Skeletal muscle tissue (tissue), 4 donors: ENCODE results near the gene C5orf58. TPM values are rescaled to one million over a fixed set of nuclear protein-coding genes. Genes with fewer than 3 reads are reported as not detected.

Source experiments
- H3K27ac ChIP-seq: one replicate; pipeline ENCODE4 v1.7.0; 2013; ENCODE audit warnings: mild to moderate bottlenecking, low read depth, low read length, inconsistent platforms
- H3K27me3 ChIP-seq, 3 donors: one replicate each; pipeline ENCODE4 v1.7.0; 2013; ENCODE audit warnings: low read length in 3 of 3; ENCODE audit not compliant: control insufficient read depth in 3 of 3, insufficient read depth in 3 of 3
- H3K36me3 ChIP-seq, 3 donors: one replicate each; pipeline ENCODE4 v1.7.0; 2013; ENCODE audit warnings: low read length in 3 of 3; ENCODE audit not compliant: control insufficient read depth in 3 of 3, insufficient read depth in 3 of 3
- H3K4me1 ChIP-seq, 3 donors: one replicate each; pipeline ENCODE4 v1.7.0; 2013; ENCODE audit warnings: low read length in 3 of 3, mild to moderate bottlenecking in 3 of 3; ENCODE audit not compliant: control insufficient read depth in 3 of 3, insufficient read depth in 3 of 3
- H3K4me3 ChIP-seq, 3 donors: one replicate each; pipeline ENCODE4 v1.7.0; 2013; ENCODE audit warnings: low read length in 3 of 3
- H3K9ac ChIP-seq, 3 donors: one replicate each; pipeline ENCODE4 v1.7.0; 2013; ENCODE audit warnings: low read length in 3 of 3, mild to moderate bottlenecking in 3 of 3, moderate library complexity in 2 of 3, low read depth in 1 of 3
- H3K9me3 ChIP-seq, 3 donors: one replicate each; pipeline ENCODE4 v1.7.0; 2013; ENCODE audit warnings: low read length in 3 of 3; ENCODE audit not compliant: control insufficient read depth in 3 of 3
- total RNA-seq: library from RNA; depleted of rRNA; stranded (reverse); fragments of >200 nt; gene quantifications from one replicate; pipeline ENCODE4 v1.2.3, GENCODE V29; 2014
- donor health status: Osteomylitis.

C5orf58 gene
- total RNA-seq: not detected

- Histone ChIP-seq H3K4me3 (no peak within 1 kb of the TSS), H3K27me3 (no peaks in the 10 kb centered on the region), H3K36me3 (no peaks in the 10 kb centered on the region), H3K4me1 (no peaks in the 10 kb centered on the region), H3K27ac (no peak within 1 kb of the TSS), H3K9ac (no peak within 1 kb of the TSS), H3K9me3 (no peaks in the 10 kb centered on the region)
Observed at GRCh38 chr5:170232786-170233185, at the start of gene C5orf58. Gene C5orf58 (plus strand): TSS chr5:170232985. CDS start chr5:170234977, 1,992 bp downstream.

- H3K27me3 ChIP-seq: peaks cover 0 to 4% (median 0%) of the 10 kb centered on the region in 3 donors
- H3K36me3 ChIP-seq: no peaks in the 10 kb centered on the region
- no peaks in the 10 kb centered on the region for H3K4me1 ChIP-seq
- no peaks in the 10 kb centered on the region for H3K9me3 ChIP-seq
- H3K27ac ChIP-seq: no peak overlapping the region
- no peak overlapping the region for H3K4me3 ChIP-seq
- H3K9ac ChIP-seq: no peak overlapping the region
Observed at GRCh38 chr5:170183816-170184687, 48.7 kb upstream of the C5orf58 start.

- Histone ChIP-seq H3K4me1 (no peaks in the 10 kb centered on the region), H3K27me3 (peaks cover 0 to 4% (median 0%) of the 10 kb centered on the region in 3 donors), H3K9me3 (no peaks in the 10 kb centered on the region), H3K4me3 (no peak overlapping the region), H3K36me3 (no peaks in the 10 kb centered on the region), H3K9ac (no peak overlapping the region), H3K27ac (no peak overlapping the region)
Observed at GRCh38 chr5:170184737-170185136, 48.0 kb upstream of the C5orf58 start.

GRCh38 chr5:170186156-170186555 lies 46.6 kb upstream of the C5orf58 start:
- Histone ChIP-seq H3K27me3 (peaks cover 0 to 4% (median 0%) of the 10 kb centered on the region in 3 donors), H3K27ac (no peak overlapping the region), H3K9ac (no peak overlapping the region), H3K36me3 (no peaks in the 10 kb centered on the region), H3K9me3 (no peaks in the 10 kb centered on the region), H3K4me1 (no peaks in the 10 kb centered on the region), H3K4me3 (no peak overlapping the region)

GRCh38 chr5:170186856-170187255 lies 45.9 kb upstream of the C5orf58 start:
- H3K27ac ChIP-seq: no peak overlapping the region
- peaks cover 0 to under 1% (median 0%) of the 10 kb centered on the region in 3 donors for H3K27me3 ChIP-seq
- no peaks in the 10 kb centered on the region for H3K4me1 ChIP-seq
- H3K9ac ChIP-seq: no peak overlapping the region
- no peak overlapping the region for H3K4me3 ChIP-seq
- H3K36me3 ChIP-seq: no peaks in the 10 kb centered on the region
- no peaks in the 10 kb centered on the region for H3K9me3 ChIP-seq

GRCh38 chr5:170190436-170191134 lies 42.2 kb upstream of the C5orf58 start:
- Histone ChIP-seq H3K27me3 (no peaks in the 10 kb centered on the region), H3K9me3 (no peaks in the 10 kb centered on the region), H3K27ac (no peak overlapping the region)

GRCh38 chr5:170192829-170193228 lies 40.0 kb upstream of the C5orf58 start:
- no peak overlapping the region for H3K4me3 ChIP-seq
- peaks cover 0 to 2% (median 0%) of the 10 kb centered on the region in 3 donors for H3K27me3 ChIP-seq
- no peak overlapping the region for H3K9ac ChIP-seq
- no peaks in the 10 kb centered on the region for H3K9me3 ChIP-seq
- H3K36me3 ChIP-seq: no peaks in the 10 kb centered on the region
- H3K27ac ChIP-seq: no peak overlapping the region
- no peaks in the 10 kb centered on the region for H3K4me1 ChIP-seq

More at GRCh38 chr5:170190436-170191134, 42.2 kb upstream of the C5orf58 start:
- no peaks in the 10 kb centered on the region for H3K4me1 ChIP-seq
- no peak overlapping the region for H3K4me3 ChIP-seq
- no peaks in the 10 kb centered on the region for H3K36me3 ChIP-seq
- H3K9ac ChIP-seq: no peak overlapping the region

DNA sequence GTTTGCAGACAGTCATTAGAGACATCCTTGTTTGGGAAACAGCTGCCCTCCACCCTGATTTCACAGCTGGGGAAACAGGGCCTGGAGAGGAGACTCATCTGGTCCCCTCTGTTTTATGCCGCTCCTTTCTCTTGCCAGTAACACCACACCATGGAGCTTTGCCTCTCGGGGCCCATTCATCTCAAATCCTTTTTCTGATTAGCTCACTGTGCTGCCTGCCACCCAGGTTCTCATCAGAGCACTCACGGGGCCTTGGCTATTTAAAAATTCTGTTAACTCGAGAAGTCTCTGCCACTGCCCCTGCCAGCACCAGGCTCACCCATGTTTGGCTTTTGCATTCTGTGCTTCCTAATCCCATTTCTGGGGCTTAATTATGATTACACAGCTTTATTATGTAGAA lies 36.8 kb upstream of the C5orf58 start:
- Histone ChIP-seq H3K9ac (no peak overlapping the region), H3K27me3 (peaks cover 0 to 3% (median 0%) of the 10 kb centered on the region in 3 donors), H3K27ac (no peak overlapping the region), H3K36me3 (no peaks in the 10 kb centered on the region), H3K4me1 (no peaks in the 10 kb centered on the region), H3K9me3 (no peaks in the 10 kb centered on the region), H3K4me3 (no peak overlapping the region)

- Histone ChIP-seq H3K27ac (no peak overlapping the region), H3K4me1 (no peaks in the 10 kb centered on the region), H3K36me3 (no peaks in the 10 kb centered on the region), H3K9me3 (no peaks in the 10 kb centered on the region), H3K27me3 (peaks cover 0 to 6% (median under 1%) of the 10 kb centered on the region in 3 donors), H3K4me3 (no peak overlapping the region), H3K9ac (no peak overlapping the region)
Observed at GRCh38 chr5:170200876-170201275, 31.9 kb upstream of the C5orf58 start.

DNA sequence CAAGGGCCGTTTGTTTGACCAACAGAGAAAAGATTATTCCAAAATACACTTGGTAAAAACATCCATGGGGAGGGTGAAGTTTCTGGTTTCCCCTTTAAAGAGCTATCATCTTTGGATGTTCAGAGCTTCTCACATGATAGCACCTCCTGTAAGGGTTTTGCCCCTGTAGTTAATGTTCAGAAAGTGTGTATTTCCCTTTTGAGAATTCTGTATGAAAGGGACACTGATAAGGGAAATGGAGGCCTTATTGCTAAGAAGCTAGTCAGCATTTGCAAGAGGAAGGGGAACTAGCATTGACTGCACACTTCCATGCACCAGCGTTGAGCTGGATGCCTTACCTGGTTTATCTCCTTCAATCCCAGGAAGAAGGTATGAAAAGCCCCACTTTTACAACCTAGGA lies 31.5 kb upstream of the C5orf58 start:
- Histone ChIP-seq H3K27ac (no peak overlapping the region), H3K36me3 (no peaks in the 10 kb centered on the region), H3K4me1 (no peaks in the 10 kb centered on the region)

More for the DNA sequence above, 31.5 kb upstream of the C5orf58 start:
- H3K27me3 ChIP-seq: peaks cover 0 to 6% (median 3%) of the 10 kb centered on the region in 3 donors
- no peak overlapping the region for H3K9ac ChIP-seq
- H3K9me3 ChIP-seq: no peaks in the 10 kb centered on the region
- no peak overlapping the region for H3K4me3 ChIP-seq
